ENCODE measurements around the gene MICAL2. TPM values are rescaled to one million over a fixed set of nuclear protein-coding genes. Genes with fewer than 3 reads are reported as not detected.

MICAL2 gene
- polyA plus RNA-seq, 1 experiment: 135 TPM

- Histone ChIP-seq H3K27me3 (ENCODE audit: control insufficient read depth, insufficient read depth, low read length) (no peaks in the 10 kb centered on the region), H3K36me3 (ENCODE audit: control insufficient read depth, insufficient read depth, low read length) (no peaks in the 10 kb centered on the region), H3K4me3 (ENCODE audit: low read depth, low read length) (no peak overlapping the region)
- DNase-seq (ENCODE audit: low read depth): no peak
- TF ChIP-seq CTCF (IDR thresholded peaks at IDR 0.05; ENCODE audit: insufficient read depth, low read depth, low read length): no peak
- ChIA-PET POLR2A (no interaction called here), CTCF (interaction anchor here (0.6 to 2.0 kb wide), 6 partner anchors 10 to 373 kb away, joined by 3 to 9 read pairs (median 4); no protein-coding TSS in a partner anchor)
Observed at GRCh38 chr11:12171921-12172320, 61.5 kb downstream of the MICAL2 start.

- Histone ChIP-seq H3K4me3 (ENCODE audit: low read depth, low read length) (no peak overlapping the region), H3K36me3 (ENCODE audit: control insufficient read depth, insufficient read depth, low read length) (no peaks in the 10 kb centered on the region), H3K27me3 (ENCODE audit: control insufficient read depth, insufficient read depth, low read length) (no peaks in the 10 kb centered on the region)
- POLR2A ChIA-PET: no interaction called here
- DNase-seq (ENCODE audit: low read depth): no peak
- no peak for TF ChIP-seq CTCF (IDR thresholded peaks at IDR 0.05; ENCODE audit: insufficient read depth, low read depth, low read length)
- CTCF ChIA-PET: interaction anchor here (0.6 to 2.0 kb wide), 5 partner anchors 9 to 145 kb away, joined by 3 to 9 read pairs (median 4); no protein-coding TSS in a partner anchor
Observed at GRCh38 chr11:12172493-12173013, 62.2 kb downstream of the MICAL2 start.

- DNase-seq (ENCODE audit: low read depth): no peak
- CTCF ChIA-PET: interaction anchor here (0.6 to 2.0 kb wide), 5 partner anchors 9 to 108 kb away, joined by 3 to 9 read pairs (median 4); no protein-coding TSS in a partner anchor
- POLR2A ChIA-PET: no interaction called here
- Histone ChIP-seq H3K27me3 (ENCODE audit: control insufficient read depth, insufficient read depth, low read length) (no peaks in the 10 kb centered on the region), H3K4me3 (ENCODE audit: low read depth, low read length) (no peak overlapping the region), H3K36me3 (ENCODE audit: control insufficient read depth, insufficient read depth, low read length) (no peaks in the 10 kb centered on the region)
- TF ChIP-seq CTCF (IDR thresholded peaks at IDR 0.05; ENCODE audit: insufficient read depth, low read depth, low read length): no peak
Observed at GRCh38 chr11:12173111-12173510, 62.7 kb downstream of the MICAL2 start.

GRCh38 chr11:12174128-12174476 lies 63.7 kb downstream of the MICAL2 start:
- ChIA-PET CTCF (interaction anchor here (1.0 kb wide), 1 partner anchor 48 kb away, joined by 3 read pairs; no protein-coding TSS in a partner anchor), POLR2A (no interaction called here)
- no peaks in the 10 kb centered on the region for H3K36me3 ChIP-seq (ENCODE audit: control insufficient read depth, insufficient read depth, low read length)
- H3K4me3 ChIP-seq (ENCODE audit: low read depth, low read length): no peak overlapping the region
- TF ChIP-seq CTCF (IDR thresholded peaks at IDR 0.05; ENCODE audit: insufficient read depth, low read depth, low read length): no peak
- no peak for DNase-seq (ENCODE audit: low read depth)
- H3K27me3 ChIP-seq (ENCODE audit: control insufficient read depth, insufficient read depth, low read length): no peaks in the 10 kb centered on the region

- Histone ChIP-seq H3K4me3 (ENCODE audit: low read depth, low read length) (no peak overlapping the region), H3K27me3 (ENCODE audit: control insufficient read depth, insufficient read depth, low read length) (no peaks in the 10 kb centered on the region), H3K36me3 (ENCODE audit: control insufficient read depth, insufficient read depth, low read length) (no peaks in the 10 kb centered on the region)
- DNase-seq (ENCODE audit: low read depth): no peak
- no peak for TF ChIP-seq CTCF (IDR thresholded peaks at IDR 0.05; ENCODE audit: insufficient read depth, low read depth, low read length)
- POLR2A ChIA-PET: no interaction called here
- CTCF ChIA-PET: no interaction called here
Observed at GRCh38 chr11:12174477-12175143, 64.2 kb downstream of the MICAL2 start.

Measured in BJ (cell line).